Urinary bladder (tissue), 4 donors: ENCODE results near the gene DLG1. TPM values are rescaled to one million over a fixed set of nuclear protein-coding genes. Genes with fewer than 3 reads are reported as not detected.

ENCODE experiments used
- DNase-seq: peaks from one replicate; pipeline ENCODE4 v3.0.0-alpha.2; 2015; ENCODE audit errors: extremely low spot score
- H3K27ac ChIP-seq: one replicate; pipeline ENCODE4 v1.5.1; 2013; ENCODE audit warnings: low read depth, mild to moderate bottlenecking, moderate library complexity
- H3K36me3 ChIP-seq: one replicate; pipeline ENCODE4 v1.6.1; 2013; ENCODE audit warnings: mild to moderate bottlenecking, moderate library complexity; ENCODE audit not compliant: insufficient read depth
- H3K4me1 ChIP-seq: one replicate; pipeline ENCODE4 v1.6.1; 2013; ENCODE audit warnings: mild to moderate bottlenecking, moderate library complexity; ENCODE audit not compliant: insufficient read depth
- H3K4me3 ChIP-seq: one replicate; pipeline ENCODE4 v1.5.1; 2013; ENCODE audit warnings: low read depth, low read length
- WGBS: extraction: QIAGEN DNeasy Blood & Tissue Kit; methylation state at CpG from one replicate; pipeline ENCODE4 v1.1.7; 2013; 5-methylcytosine and 5-hydroxymethylcytosine counted together
- polyA plus RNA-seq: library from polyadenylated mRNA; stranded (reverse); fragments of 200-250 nt; gene quantifications from one replicate; pipeline ENCODE4 v1.2.3, GENCODE V29; 2013
- total RNA-seq: library from RNA; depleted of rRNA; stranded (reverse); fragments of >200 nt; gene quantifications from one replicate; pipeline ENCODE4 v1.2.3, GENCODE V29; 2014
- donor health status: healthy with polysubstance abuse.
- donor health status: healthy.

DLG1 gene
- total and polyA plus RNA-seq, 2 donors: 27.5 to 163 TPM

DNA sequence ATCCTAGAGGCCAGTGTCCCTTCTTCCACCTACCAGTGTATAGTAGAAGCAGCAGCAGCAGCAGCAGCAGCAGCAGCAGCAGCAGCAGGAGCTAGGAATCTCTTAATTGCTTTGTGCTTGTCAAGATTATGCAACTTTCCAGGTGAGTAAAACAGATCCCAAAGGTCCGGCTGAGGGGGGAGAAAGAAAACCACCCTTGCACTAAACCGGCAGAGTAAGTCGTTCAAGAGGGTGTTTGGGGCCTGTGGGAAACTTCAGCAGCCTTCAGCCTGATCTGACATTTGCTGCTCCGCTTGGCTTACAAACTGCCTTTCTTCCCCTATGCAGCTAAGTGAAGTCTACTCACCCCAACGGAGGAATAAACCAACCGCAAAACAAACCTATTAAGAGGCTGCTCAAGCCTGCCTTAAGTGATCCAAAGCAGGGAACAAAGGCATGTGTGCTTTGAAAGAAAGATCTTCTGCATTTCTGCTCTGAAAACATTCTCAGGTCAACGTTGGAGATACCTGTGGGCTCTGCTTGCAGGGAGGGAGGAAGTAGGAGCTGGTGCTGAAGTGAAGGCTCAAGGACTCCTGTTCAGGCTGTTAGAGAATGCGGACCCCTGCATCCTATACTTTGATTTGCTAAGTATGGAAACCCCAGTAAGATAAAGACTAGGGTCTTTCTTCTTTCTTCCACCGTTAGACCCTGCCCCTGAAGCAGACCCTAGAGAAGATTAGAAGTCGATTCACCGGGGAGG, 35.7 kb upstream of the DLG1 start:
- Histone ChIP-seq H3K36me3 (no peaks in the 10 kb centered on the region), H3K27ac (no peak overlapping the region), H3K4me3 (no peak overlapping the region), H3K4me1 (no peaks in the 10 kb centered on the region)
- WGBS: 76% methylated on average over 11 of the region's 11 CpGs
- no peak for DNase-seq

DNA sequence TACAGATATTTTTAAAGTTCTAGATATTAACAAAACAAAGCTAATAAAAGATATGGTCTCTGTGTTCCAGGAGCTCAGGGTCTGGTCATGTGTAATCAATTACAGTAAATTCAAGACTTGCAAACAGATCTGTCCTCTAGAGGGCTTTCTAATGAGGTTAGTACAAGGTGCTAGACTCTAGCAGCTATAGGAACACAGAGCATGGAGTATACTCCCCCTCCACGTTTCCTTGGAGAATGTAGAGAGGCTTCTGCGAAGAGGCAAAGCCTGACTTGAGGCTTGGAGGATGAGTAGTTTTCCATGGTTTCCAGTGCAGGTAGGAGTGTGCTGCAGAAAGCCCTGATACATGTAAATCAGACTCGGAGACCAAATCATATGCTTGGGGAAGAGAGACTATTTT, 32.7 kb upstream of the DLG1 start:
- DNase-seq: no peak
- Histone ChIP-seq H3K4me3 (no peak overlapping the region), H3K36me3 (no peaks in the 10 kb centered on the region), H3K4me1 (no peaks in the 10 kb centered on the region), H3K27ac (no peak overlapping the region)
- 71% methylated on average over 2 of the region's 3 CpGs for WGBS

DNA sequence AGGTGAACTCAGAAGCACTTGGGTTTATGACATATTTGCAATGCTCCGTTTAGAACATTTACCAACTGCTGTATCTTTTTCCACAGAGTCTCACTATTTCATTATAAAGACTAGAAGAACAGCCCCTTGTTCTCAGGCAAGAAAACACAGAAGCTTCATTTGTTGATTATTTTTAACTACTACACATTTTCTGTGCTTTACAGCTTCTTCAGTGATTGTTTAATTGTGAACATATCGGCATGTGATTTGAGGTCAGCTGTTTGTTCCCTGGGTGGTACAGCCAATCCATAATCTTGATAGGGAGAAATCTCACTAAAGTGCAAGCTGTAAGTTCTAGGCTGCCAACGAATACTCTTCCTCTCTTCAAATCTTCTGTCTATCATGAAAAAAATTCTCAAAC, 31.0 kb upstream of the DLG1 start:
- no peaks in the 10 kb centered on the region for H3K36me3 ChIP-seq
- DNase-seq: no peak
- no peak overlapping the region for H3K27ac ChIP-seq
- no peaks in the 10 kb centered on the region for H3K4me1 ChIP-seq
- H3K4me3 ChIP-seq: no peak overlapping the region
- 70% methylated on average over 3 of the region's 3 CpGs for WGBS

DNA sequence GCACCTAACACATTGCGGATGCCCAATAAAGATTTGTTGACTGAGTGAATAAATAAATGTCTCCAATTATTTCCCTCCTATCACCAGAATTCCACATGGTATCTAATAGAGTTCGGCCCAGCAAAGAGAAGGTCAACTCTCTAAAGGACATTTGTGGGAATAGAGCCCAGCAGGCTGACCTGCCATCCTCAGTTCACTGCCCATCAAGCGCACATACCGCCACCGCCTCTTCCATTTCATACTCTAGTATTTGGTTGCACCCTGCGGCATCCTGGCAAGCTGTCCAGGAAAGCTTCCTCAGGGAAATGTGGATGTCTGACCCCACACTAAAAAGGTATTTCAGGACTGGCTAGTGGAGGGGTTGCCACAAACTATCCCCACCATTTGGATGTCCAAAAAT, 29.8 kb upstream of the DLG1 start:
- no peak for DNase-seq
- 94% methylated on average over 6 of the region's 6 CpGs for WGBS
- no peak overlapping the region for H3K4me3 ChIP-seq
- H3K36me3 ChIP-seq: no peaks in the 10 kb centered on the region
- H3K4me1 ChIP-seq: no peaks in the 10 kb centered on the region
- no peak overlapping the region for H3K27ac ChIP-seq

DNA sequence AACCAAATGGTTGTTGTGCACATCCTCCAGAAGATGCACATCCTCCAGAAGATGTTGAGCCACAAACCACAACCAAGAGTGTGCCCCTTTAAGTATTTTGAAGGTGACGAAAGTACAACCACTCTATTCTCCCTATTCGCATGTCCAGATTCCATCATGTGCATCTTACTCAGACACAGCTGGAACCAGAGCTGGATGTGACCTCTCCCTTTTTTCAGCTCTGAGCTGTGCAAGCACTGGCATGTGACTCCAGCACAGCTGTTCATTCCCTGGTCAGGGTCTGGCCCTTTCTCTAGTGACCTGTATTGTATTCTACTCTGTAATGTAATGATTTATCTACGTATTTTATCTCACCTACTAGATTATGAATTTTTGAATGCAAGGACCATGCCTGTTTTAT, 29.3 kb upstream of the DLG1 start:
- Histone ChIP-seq H3K4me1 (no peaks in the 10 kb centered on the region), H3K36me3 (no peaks in the 10 kb centered on the region), H3K4me3 (no peak overlapping the region), H3K27ac (no peak overlapping the region)
- no peak for DNase-seq
- WGBS: 31% methylated on average over 3 of the region's 3 CpGs

- no peak for DNase-seq
- no peak overlapping the region for H3K27ac ChIP-seq
- no peak overlapping the region for H3K4me3 ChIP-seq
- H3K4me1 ChIP-seq: no peaks in the 10 kb centered on the region
- H3K36me3 ChIP-seq: no peaks in the 10 kb centered on the region
- 87% methylated on average over 7 of the region's 7 CpGs for WGBS
These were observed 27.4 kb upstream of the DLG1 start for GRCh38 chr3:197325773-197326172.

DNA sequence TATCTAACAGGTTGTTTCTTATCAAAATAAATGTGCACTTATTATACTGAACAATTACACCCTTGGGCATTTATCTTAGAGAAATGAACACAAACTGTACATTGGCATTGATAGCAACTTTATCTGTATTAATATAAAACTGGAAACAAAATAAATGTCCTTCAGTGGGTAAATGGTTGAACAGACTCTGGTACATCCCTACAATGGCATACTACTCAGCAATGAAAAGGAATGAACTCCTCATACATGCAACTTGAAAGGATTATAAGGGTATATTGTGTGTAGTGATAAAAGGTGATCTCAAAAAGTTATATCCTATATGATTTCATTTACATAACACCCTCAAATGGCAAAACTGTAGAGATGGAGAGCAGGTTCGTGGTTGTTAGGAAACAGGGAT, 23.7 kb upstream of the DLG1 start:
- Histone ChIP-seq H3K27ac (no peak overlapping the region), H3K4me1 (no peaks in the 10 kb centered on the region), H3K4me3 (no peak overlapping the region), H3K36me3 (no peaks in the 10 kb centered on the region)
- no peak for DNase-seq
- WGBS: 97% methylated on average over 1 of the region's 1 CpG

DNA sequence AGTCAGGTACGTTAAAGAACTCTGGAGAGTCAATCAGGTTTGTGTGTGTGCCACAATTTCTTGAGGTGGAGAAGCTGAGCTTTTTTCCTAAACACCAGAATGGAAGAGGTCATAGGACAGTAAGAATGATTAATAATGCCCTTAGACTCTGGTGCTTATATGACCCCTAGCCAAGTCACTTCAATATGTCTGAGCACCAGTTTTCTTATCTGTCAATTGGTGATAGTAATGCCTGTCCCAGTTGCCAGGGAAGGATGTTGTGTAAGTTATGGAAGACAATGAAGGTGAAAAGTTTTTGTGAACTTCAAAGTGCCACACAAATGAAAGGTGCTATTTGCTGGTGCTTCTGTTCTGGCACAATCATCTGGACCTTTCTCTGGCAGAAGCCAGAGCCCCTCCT, 22.2 kb upstream of the DLG1 start:
- Histone ChIP-seq H3K36me3 (no peaks in the 10 kb centered on the region), H3K4me1 (no peaks in the 10 kb centered on the region), H3K27ac (no peak overlapping the region), H3K4me3 (no peak overlapping the region)
- DNase-seq: no peak
- WGBS: 79% methylated on average over 1 of the region's 1 CpG

DNA sequence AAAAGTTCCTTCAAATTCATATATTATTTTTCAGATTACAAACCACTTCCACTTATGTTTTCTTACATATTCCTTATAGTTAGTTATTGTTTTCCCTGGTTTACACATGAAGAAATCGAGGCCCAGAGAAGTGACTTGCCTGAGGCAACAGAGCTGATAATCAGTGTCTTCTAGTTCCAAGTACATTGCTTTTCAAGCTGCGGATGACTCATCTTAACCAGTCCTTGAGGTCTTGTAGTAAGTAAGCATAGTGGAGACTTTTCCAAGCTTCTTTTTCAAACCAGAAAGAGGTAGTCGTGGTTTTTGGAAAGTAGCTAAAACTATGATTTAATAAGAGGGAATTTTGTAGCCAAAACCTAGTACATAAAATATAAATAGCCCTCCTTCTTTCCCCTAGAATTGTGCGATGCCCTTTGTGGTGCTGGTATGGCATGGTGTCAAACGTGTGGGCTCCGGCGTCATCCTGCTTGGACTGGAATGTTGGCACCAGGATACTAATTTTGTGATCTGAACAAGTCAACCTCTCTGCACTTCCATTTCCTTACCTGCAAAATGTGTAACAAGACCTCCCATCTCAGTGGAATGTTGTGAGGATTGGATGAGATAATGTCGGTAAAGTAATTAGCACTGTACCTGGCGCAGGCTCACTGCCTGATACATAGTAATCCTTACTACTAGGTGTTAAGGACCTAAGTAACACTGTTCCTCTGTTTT, 19.0 kb upstream of the DLG1 start:
- no peak for DNase-seq
- WGBS: 60% methylated on average over 9 of the region's 9 CpGs
- Histone ChIP-seq H3K36me3 (no peaks in the 10 kb centered on the region), H3K27ac (no peak overlapping the region), H3K4me3 (no peak overlapping the region), H3K4me1 (no peaks in the 10 kb centered on the region)

DNA sequence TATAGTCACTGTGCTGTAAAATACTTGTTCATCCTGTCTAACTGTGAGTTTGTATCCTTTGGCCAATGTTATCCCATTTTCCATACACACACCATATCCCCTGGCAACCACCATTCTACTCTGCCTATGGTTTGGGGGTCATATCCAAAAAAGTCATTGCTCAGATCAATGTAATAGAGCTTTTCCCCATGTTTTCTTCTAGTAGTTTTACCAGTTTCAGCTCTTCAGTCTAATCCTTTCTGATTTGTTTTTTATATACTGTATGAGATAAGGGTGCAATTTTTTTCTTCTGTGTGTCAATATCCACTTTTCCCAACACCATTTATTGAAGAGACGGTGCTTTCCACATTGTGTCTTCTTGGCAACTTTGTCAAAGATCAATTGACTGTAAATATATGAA, 14.0 kb upstream of the DLG1 start:
- Histone ChIP-seq H3K4me1 (no peaks in the 10 kb centered on the region), H3K4me3 (no peak overlapping the region), H3K36me3 (no peaks in the 10 kb centered on the region), H3K27ac (no peak overlapping the region)
- DNase-seq: no peak
- WGBS: 98% methylated on average over 1 of the region's 1 CpG

DNA sequence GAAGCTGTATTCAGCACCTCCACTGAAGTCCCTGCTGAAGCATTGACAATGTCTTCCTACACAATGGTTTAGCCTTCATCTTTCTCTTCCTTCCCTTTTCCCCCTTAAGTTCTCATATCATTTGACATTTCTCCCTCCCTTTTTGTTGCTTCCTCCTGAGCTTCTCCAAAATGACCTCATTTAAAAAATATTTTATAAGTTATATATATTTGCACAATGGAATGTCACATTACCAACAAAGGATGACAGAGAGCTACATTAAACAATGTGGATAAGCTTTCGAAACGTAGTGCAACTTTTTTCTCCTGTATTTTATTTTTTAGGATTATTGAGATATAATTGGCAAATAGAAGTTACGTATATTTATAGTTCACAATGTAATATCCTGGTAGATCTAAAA, 13.2 kb upstream of the DLG1 start:
- WGBS: 99% methylated on average over 3 of the region's 3 CpGs
- H3K27ac ChIP-seq: no peak overlapping the region
- no peaks in the 10 kb centered on the region for H3K4me1 ChIP-seq
- H3K36me3 ChIP-seq: no peaks in the 10 kb centered on the region
- H3K4me3 ChIP-seq: no peak overlapping the region
- DNase-seq: no peak

DNA sequence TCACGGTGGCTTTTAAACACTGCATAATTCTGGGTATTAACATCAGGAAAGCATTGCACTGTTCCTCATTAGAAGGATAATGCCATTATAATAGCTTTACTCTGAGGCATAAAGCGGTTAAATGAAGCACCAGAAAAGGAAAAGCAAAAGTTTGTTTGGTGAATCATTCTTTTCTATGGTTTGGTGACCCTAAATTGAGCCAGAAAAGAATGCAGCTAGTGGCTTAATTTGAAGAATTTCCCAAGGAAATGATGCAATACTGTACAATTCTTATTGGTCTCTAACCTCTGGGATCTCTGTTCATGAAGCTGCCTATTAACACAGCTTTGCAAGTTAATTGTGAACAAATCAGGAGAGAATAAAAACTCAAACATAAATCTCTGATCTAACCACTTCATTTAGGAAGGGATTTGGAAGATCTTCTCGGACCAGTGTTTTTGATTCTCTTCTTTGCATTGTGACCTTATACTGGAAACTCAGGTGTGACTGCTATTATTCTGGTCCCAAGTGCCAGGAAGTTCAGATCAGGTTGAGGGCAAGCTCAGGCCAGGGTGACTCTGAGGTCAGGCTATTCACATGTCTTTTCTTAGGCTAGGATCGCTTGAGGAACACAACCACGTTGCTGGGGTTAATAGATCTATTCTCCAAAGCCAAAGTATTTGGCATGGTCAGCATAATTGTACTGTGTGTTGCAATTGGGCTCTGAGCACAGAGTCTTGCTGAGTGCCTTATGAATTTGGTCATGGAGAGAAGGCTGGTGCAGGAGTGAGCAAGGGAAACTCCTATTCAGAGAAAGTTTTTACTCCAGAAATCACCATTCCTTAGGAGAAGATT, 11.3 kb upstream of the DLG1 start:
- no peak overlapping the region for H3K27ac ChIP-seq
- DNase-seq: no peak
- H3K36me3 ChIP-seq: no peaks in the 10 kb centered on the region
- H3K4me3 ChIP-seq: no peak overlapping the region
- H3K4me1 ChIP-seq: no peaks in the 10 kb centered on the region
- 50% methylated on average over 5 of the region's 5 CpGs for WGBS

GRCh38 chr3:197308591-197308990, 10.2 kb upstream of the DLG1 start:
- Histone ChIP-seq H3K4me1 (no peaks in the 10 kb centered on the region), H3K4me3 (no peak overlapping the region), H3K27ac (no peak overlapping the region), H3K36me3 (no peaks in the 10 kb centered on the region)
- WGBS: 59% methylated on average over 3 of the region's 3 CpGs
- no peak for DNase-seq
